ENCODE data around the gene UBE2D3.
"Not testable (repeated sequence)": the region's sequence is repeated elsewhere in the genome, so short reads cannot be mapped to it uniquely, and the experiment has no call there.

Gene UBE2D3

GRCh38 chr4:102826890-102827673, at the start of gene UBE2D3:
TSS of gene UBE2D3 (minus strand) at chr4:102827551. CDS start at chr4:102826508, 1,043 bp downstream.
- DNase-seq = peak; percentile 91 to 98 (median 94)

DNA sequence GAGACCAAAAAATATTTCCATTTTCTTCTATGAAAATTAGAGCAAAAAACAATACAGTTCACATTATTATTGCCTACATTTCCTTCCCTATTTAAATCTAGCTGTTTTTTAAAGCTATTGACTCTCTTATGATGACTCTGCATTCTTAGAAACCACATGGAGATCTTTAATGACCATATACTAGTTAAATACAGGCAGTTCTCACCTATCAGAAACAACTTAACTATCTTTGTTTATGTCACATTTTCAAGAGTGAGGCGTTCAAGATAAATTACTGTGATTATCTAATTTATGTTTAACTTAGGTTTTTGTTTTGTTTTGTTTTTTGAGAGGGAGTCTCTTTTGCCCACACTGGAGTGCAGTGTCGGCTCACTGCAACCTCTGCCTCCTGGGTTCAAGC, 44.4 kb upstream of the UBE2D3 start:
- no peak for DNase-seq

GRCh38 chr4:102869569-102870197, 42.3 kb upstream of the UBE2D3 start:
- peak in 1 of 6 experiments; percentile 27 for DNase-seq

DNA sequence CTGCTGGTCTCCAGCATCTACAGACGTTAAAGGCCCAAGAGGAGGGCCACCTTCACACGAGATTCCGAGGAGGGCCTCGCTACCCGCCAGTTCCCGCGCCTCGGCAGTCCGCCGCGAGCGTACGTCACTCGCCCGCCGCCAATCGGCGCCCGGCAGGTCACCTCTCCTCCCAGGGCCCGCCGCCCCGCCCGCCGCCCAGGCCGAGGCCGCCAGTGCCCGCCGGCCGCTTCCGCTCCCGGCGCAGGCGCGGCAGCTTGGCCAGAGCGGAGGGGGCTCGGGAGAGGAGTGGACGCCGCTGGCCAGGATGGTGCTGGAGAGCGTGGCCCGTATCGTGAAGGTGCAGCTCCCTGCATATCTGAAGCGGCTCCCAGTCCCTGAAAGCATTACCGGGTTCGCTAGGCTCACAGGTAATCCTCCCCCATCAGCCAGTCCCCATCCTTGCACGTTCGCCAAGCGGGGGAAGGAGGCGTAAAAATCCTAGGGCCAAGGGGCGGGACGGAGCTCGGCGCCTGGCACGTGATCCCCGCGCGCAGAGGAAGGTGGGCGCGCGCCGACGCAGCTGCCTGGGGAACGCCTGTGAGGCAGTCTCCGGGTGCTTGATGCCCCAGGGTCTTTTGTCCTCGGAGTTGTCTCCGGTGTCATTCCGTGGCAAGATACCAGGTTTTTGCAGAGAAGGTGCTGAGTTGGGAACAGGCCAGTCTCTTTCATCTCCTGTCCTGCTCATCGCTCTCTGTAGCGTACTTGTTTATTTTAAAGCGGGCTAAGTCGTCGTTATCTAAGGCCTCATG, 41.6 kb upstream of the UBE2D3 start, which contains the start of gene CISD2:
CISD2 (plus strand) TSS at position 212 of the 788 bp plus-strand sequence; CDS start at position 305, 93 bp downstream.
- peak; percentile 87 to 96 (median 92) for DNase-seq

DNA sequence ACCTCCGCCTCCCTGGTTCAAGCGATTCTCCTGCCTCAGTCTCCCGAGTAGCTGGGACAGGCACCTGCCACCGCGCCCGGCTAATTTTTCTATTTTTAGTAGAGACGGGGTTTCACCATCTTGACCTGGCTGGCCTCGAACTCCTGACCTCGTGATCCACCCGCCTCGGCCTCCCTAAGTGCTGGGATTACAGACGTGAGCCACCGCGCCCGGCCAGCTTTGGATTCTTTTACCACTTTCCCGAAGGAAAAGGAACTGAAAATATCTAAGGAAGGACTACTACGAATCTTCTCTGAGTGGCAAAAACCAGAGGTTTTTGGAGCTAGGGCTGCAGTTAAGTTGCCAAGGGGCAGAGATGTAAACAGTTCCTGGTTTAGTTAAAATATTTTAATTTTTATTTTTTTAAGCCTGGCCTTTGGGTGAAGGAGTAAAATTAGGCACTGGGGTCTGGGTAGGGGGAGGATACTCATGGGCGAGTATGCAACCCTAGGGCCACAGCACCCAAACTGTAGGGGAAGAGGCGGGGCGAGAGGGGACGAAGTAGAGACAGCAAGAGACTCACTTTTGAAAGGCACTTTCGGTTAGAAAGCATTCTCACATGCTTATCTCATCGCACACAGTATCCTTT, 40.9 kb upstream of the UBE2D3 start:
- DNase-seq = peak in 1 of 6 experiments; percentile 18

- DNase-seq = no peak
Measured at GRCh38 chr4:102867278-102868152, 40.2 kb upstream of the UBE2D3 start.

GRCh38 chr4:102865327-102865726, 38.0 kb upstream of the UBE2D3 start:
- DNase-seq = not testable (repeated sequence)

DNA sequence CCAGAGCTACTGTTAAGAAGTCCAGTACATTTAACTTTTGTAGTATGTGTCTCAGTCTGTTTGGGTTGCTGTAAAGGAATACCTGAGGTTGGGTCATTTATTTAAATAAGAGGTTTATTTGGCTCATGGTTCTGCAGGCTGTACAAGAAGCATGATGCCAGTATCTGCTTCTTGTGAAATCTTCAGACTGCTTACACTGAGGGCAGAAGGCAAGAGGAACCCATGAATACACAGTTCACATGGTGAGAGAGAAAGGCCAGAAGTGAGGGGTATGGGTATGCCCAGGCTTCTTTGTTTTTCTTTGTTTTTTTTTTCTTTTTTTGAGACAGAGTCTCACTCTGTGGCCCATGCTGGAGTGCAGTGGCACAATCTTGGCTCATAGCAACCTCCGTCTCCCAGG, 35.4 kb upstream of the UBE2D3 start:
- no peak for DNase-seq

DNA sequence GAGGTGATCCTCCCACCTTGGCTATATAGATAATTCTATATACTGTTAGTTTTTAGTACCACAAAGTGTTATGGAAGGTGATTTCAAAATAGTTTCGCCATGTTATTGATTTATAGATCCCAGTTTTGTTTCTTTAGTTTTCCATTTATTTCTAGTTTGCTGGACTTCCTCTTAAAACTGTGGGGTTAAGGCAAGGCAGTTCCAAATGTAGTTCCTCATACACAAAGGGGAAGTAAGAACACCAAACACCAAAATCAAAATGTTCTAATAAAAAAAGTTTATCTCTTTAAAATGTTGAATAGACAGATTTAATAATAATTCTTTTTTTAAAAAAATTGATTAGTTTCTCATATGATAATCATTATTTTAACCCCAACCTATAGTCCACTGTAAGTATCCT, 34.7 kb upstream of the UBE2D3 start:
- DNase-seq = no peak

- no peak for DNase-seq
Measured at GRCh38 chr4:102860611-102861324, 33.4 kb upstream of the UBE2D3 start.

GRCh38 chr4:102858828-102859464, 31.6 kb upstream of the UBE2D3 start:
- no peak for DNase-seq

GRCh38 chr4:102850370-102850769, 23.0 kb upstream of the UBE2D3 start:
- no peak for DNase-seq

GRCh38 chr4:102849579-102850104, 22.3 kb upstream of the UBE2D3 start:
- DNase-seq = no peak

DNA sequence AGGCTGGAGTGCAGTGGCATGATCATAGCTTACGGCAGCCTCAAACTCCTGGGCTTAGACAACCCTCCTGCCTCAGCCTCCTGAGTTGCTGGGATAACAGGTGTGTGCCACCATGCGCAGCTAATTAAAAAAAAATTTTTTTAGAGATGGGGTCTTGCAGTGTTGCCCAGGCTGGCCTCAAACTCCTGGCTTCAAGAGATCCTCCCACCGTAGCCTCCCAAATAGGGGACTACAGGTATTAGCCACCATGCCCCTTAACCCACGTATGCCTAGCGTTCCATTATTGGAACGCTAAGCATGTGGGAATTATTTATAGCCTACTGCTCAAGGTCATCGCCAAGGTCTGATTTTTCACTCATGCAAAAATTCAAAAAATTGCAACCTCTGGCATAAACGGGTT, 20.3 kb upstream of the UBE2D3 start:
- DNase-seq = no peak

DNA sequence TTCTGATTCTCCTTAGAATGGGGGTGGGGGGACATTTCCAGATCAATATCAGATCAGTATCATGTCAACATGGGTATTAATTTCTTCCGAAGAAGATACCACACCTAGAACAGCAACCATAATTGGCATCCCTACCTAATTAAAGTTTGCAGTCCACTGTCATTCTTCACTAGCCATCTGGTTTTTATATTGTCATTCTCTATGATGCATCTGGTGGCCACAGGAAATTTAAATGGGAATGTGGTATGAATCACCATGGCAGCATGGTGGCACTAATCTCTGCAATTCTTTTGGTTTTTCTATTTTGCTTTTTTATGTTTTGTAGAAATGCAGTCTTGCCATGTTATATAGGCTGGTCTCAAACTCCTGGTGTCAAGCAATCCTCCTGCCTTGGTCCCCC, 16.6 kb upstream of the UBE2D3 start:
- DNase-seq = no peak

GRCh38 chr4:102843273-102843672, 15.9 kb upstream of the UBE2D3 start:
- no peak for DNase-seq

GRCh38 chr4:102842367-102842766, 15.0 kb upstream of the UBE2D3 start:
- no peak for DNase-seq

DNA sequence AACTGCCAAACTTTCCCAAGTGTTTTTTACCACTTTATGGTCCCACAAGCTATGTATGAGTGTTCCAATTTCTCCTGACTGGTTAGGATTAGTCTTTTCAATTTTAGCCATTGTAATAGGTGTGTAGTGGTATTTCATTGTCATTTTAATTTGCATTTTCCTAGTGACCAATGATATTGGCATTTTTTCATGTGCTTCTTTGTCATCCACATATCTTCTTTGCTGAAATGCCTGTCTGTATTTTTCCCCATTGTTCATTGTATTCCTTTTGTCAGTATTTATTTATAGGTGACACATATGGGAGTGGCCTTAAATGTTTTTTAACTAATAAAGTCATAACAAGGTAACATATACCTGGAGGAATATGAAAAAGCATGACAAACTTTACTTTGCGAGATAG, 9.2 kb upstream of the UBE2D3 start:
- DNase-seq = no peak

DNA sequence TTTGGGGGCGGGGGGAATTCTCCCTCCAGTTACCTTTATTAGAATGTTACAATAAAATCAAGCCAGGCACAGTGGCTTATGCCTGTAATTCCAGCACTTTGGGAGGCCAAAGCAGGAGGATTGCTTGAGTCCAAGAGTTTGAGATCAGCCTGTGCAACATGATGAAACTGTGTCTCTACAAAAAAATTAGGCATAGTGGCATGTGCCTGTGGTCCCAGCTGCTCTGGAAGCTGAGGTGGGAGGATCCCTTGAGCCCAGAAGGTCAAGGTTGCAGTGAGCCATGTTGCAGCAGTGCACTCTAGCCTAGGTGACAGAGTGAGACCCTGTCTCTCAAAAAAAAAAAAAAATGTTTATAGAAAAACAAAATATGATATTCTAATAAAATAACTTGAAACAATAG, 5.3 kb upstream of the UBE2D3 start:
- DNase-seq = no peak

GRCh38 chr4:102832105-102832504, 4.8 kb upstream of the UBE2D3 start:
- DNase-seq = no peak

GRCh38 chr4:102829803-102830202, 2.5 kb upstream of the UBE2D3 start:
- no peak for DNase-seq
